Measurements from ENCODE around the gene TCP11L1.

The TCP11L1 gene

GRCh38 chr11:33017965-33018364, 21.4 kb upstream of the TCP11L1 start:
- Histone ChIP-seq H3K36me3 (ENCODE audit: low read depth) (no peaks in the 10 kb centered on the region), H3K27ac (ENCODE audit: poor library complexity, severe bottlenecking) (peak overlapping the region; percentile 69), H3K9me3 (ENCODE audit: severe bottlenecking) (no peaks in the 10 kb centered on the region), H3K27me3 (ENCODE audit: insufficient read depth, poor library complexity, severe bottlenecking) (no peaks in the 10 kb centered on the region), H3K4me1 (ENCODE audit: insufficient read depth, poor library complexity, severe bottlenecking) (peaks cover 4% of the 10 kb centered on the region), H3K4me3 (ENCODE audit: severe bottlenecking) (peak overlapping the region; percentile 56)
- no peak for ATAC-seq (ENCODE audit: low read depth)
- DNase-seq (ENCODE audit: low spot score), result no peak
- no peak for TF ChIP-seq CTCF (IDR thresholded peaks at IDR 0.05; ENCODE audit: poor library complexity, severe bottlenecking)

GRCh38 chr11:33018840-33019239, 20.5 kb upstream of the TCP11L1 start:
- H3K4me3 ChIP-seq (ENCODE audit: severe bottlenecking), result no peak overlapping the region
- DNase-seq (ENCODE audit: low spot score) (no peak), ATAC-seq (ENCODE audit: low read depth) (no peak)
- no peaks in the 10 kb centered on the region for H3K36me3 ChIP-seq (ENCODE audit: low read depth)
- no peak overlapping the region for H3K27ac ChIP-seq (ENCODE audit: poor library complexity, severe bottlenecking)
- TF ChIP-seq CTCF (IDR thresholded peaks at IDR 0.05; ENCODE audit: poor library complexity, severe bottlenecking), result no peak
- no peaks in the 10 kb centered on the region for H3K9me3 ChIP-seq (ENCODE audit: severe bottlenecking)
- H3K4me1 ChIP-seq (ENCODE audit: insufficient read depth, poor library complexity, severe bottlenecking), result peaks cover 4% of the 10 kb centered on the region
- H3K27me3 ChIP-seq (ENCODE audit: insufficient read depth, poor library complexity, severe bottlenecking), result no peaks in the 10 kb centered on the region

GRCh38 chr11:33021501-33021900, 17.9 kb upstream of the TCP11L1 start:
- ATAC-seq (ENCODE audit: low read depth) (no peak), DNase-seq (ENCODE audit: low spot score) (no peak)
- Histone ChIP-seq H3K36me3 (ENCODE audit: low read depth) (no peaks in the 10 kb centered on the region; the same call in 1 of the 2 replicates), H3K4me1 (ENCODE audit: insufficient read depth, poor library complexity, severe bottlenecking) (peaks cover 4% of the 10 kb centered on the region), H3K4me3 (ENCODE audit: severe bottlenecking) (no peak overlapping the region), H3K9me3 (ENCODE audit: severe bottlenecking) (no peaks in the 10 kb centered on the region), H3K27me3 (ENCODE audit: insufficient read depth, poor library complexity, severe bottlenecking) (no peaks in the 10 kb centered on the region), H3K27ac (ENCODE audit: poor library complexity, severe bottlenecking) (no peak overlapping the region)
- no peak for TF ChIP-seq CTCF (IDR thresholded peaks at IDR 0.05; ENCODE audit: poor library complexity, severe bottlenecking)

GRCh38 chr11:33021937-33022336, 17.4 kb upstream of the TCP11L1 start:
- ATAC-seq (ENCODE audit: low read depth) (no peak), DNase-seq (ENCODE audit: low spot score) (no peak)
- no peaks in the 10 kb centered on the region; the same call in none of the 2 replicates for H3K36me3 ChIP-seq (ENCODE audit: low read depth)
- H3K27me3 ChIP-seq (ENCODE audit: insufficient read depth, poor library complexity, severe bottlenecking), result no peaks in the 10 kb centered on the region
- no peak overlapping the region for H3K4me3 ChIP-seq (ENCODE audit: severe bottlenecking)
- no peaks in the 10 kb centered on the region for H3K9me3 ChIP-seq (ENCODE audit: severe bottlenecking)
- H3K27ac ChIP-seq (ENCODE audit: poor library complexity, severe bottlenecking), result no peak overlapping the region
- TF ChIP-seq CTCF (IDR thresholded peaks at IDR 0.05; ENCODE audit: poor library complexity, severe bottlenecking), result no peak
- H3K4me1 ChIP-seq (ENCODE audit: insufficient read depth, poor library complexity, severe bottlenecking), result peaks cover 4% of the 10 kb centered on the region

- Histone ChIP-seq H3K27ac (ENCODE audit: poor library complexity, severe bottlenecking) (no peak overlapping the region), H3K4me1 (ENCODE audit: insufficient read depth, poor library complexity, severe bottlenecking) (peaks cover 3% of the 10 kb centered on the region), H3K36me3 (ENCODE audit: low read depth) (peaks cover 23% of the 10 kb centered on the region), H3K4me3 (ENCODE audit: severe bottlenecking) (no peak overlapping the region), H3K27me3 (ENCODE audit: insufficient read depth, poor library complexity, severe bottlenecking) (no peaks in the 10 kb centered on the region), H3K9me3 (ENCODE audit: severe bottlenecking) (no peaks in the 10 kb centered on the region)
- no peak for ATAC-seq (ENCODE audit: low read depth)
- TF ChIP-seq CTCF (IDR thresholded peaks at IDR 0.05; ENCODE audit: poor library complexity, severe bottlenecking), result no peak
- DNase-seq (ENCODE audit: low spot score), result no peak
These were observed 14.0 kb upstream of the TCP11L1 start for GRCh38 chr11:33025339-33025722.

Measured in RWPE2 (cell line).